Measurements from ENCODE around the gene LOC128125822.

The LOC128125822 gene

GRCh38 chr6:63546236-63546635, 26.0 kb upstream of the LOC128125822 start:
- intact Hi-C loops (cut with DNase I), result no loop called here
- DNase-seq (no peak), ATAC-seq (no peak)
- Histone ChIP-seq H3K9me3 (no peaks in the 10 kb centered on the region), H3K36me3 (no peaks in the 10 kb centered on the region), H3K4me3 (no peak overlapping the region), H3K27ac (no peak overlapping the region), H3K27me3 (no peaks in the 10 kb centered on the region), H3K4me1 (no peaks in the 10 kb centered on the region)
- TF ChIP-seq, protein P1, sequence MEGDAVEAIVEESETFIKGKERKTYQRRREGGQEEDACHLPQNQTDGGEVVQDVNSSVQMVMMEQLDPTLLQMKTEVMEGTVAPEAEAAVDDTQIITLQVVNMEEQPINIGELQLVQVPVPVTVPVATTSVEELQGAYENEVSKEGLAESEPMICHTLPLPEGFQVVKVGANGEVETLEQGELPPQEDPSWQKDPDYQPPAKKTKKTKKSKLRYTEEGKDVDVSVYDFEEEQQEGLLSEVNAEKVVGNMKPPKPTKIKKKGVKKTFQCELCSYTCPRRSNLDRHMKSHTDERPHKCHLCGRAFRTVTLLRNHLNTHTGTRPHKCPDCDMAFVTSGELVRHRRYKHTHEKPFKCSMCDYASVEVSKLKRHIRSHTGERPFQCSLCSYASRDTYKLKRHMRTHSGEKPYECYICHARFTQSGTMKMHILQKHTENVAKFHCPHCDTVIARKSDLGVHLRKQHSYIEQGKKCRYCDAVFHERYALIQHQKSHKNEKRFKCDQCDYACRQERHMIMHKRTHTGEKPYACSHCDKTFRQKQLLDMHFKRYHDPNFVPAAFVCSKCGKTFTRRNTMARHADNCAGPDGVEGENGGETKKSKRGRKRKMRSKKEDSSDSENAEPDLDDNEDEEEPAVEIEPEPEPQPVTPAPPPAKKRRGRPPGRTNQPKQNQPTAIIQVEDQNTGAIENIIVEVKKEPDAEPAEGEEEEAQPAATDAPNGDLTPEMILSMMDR (IDR thresholded peaks at IDR 0.05), result no peak

DNA sequence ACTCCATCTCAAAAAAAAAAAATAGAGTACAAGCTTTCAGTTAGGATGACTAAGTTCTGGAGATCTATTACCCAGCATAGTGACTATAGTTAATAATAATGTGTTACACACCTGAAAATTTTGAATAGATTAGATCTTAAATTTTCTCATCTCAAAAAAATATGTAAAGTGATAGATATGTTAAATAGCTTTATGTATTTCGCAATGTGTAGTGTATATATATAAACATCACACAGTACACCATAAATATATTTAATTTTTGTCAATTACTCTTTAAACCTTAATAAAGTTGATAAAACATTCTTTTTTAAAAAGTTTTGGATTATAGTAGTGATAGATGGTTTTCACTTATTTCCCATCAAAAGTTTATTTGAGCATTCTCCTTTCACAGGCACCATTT, 25.6 kb upstream of the LOC128125822 start:
- ATAC-seq (no peak), DNase-seq (no peak)
- Histone ChIP-seq H3K36me3 (no peaks in the 10 kb centered on the region), H3K4me3 (no peak overlapping the region), H3K9me3 (no peaks in the 10 kb centered on the region), H3K4me1 (no peaks in the 10 kb centered on the region), H3K27ac (no peak overlapping the region), H3K27me3 (no peaks in the 10 kb centered on the region)
- TF ChIP-seq, protein P1 (IDR thresholded peaks at IDR 0.05), result no peak
- intact Hi-C loops (cut with DNase I), result no loop called here

GRCh38 chr6:63549076-63549475, 23.2 kb upstream of the LOC128125822 start:
- Histone ChIP-seq H3K4me1 (no peaks in the 10 kb centered on the region), H3K27me3 (no peaks in the 10 kb centered on the region), H3K4me3 (no peak overlapping the region), H3K36me3 (no peaks in the 10 kb centered on the region), H3K9me3 (no peaks in the 10 kb centered on the region), H3K27ac (no peak overlapping the region)
- intact Hi-C loops (cut with DNase I), result no loop called here
- TF ChIP-seq, protein P1 (IDR thresholded peaks at IDR 0.05), result no peak
- no peak for ATAC-seq
- DNase-seq, result no peak

DNA sequence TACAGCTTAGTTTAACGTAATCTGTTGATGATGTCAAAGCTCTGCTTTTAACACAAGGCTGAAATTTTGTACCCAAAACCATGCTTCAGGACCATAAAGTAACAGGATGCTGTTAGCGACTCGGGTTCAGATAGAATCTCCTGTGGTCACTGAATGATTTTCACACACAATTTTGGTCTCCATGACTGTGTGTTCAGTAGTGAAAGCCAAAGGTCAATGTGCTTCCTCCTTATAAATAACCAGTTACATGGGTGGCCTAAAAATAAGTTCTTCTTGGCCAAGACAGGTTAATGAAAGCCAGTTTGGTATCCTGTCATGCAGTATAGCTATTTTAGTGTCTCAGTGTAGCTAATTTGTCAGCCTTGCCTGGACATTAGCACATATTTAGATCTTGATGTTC, 19.1 kb upstream of the LOC128125822 start:
- Histone ChIP-seq H3K4me1 (no peaks in the 10 kb centered on the region), H3K27ac (no peak overlapping the region), H3K27me3 (no peaks in the 10 kb centered on the region), H3K4me3 (no peak overlapping the region), H3K9me3 (no peaks in the 10 kb centered on the region), H3K36me3 (no peaks in the 10 kb centered on the region)
- intact Hi-C loops (cut with DNase I), result no loop called here
- no peak for ATAC-seq
- TF ChIP-seq, protein P1 (IDR thresholded peaks at IDR 0.05), result no peak
- no peak for DNase-seq

DNA sequence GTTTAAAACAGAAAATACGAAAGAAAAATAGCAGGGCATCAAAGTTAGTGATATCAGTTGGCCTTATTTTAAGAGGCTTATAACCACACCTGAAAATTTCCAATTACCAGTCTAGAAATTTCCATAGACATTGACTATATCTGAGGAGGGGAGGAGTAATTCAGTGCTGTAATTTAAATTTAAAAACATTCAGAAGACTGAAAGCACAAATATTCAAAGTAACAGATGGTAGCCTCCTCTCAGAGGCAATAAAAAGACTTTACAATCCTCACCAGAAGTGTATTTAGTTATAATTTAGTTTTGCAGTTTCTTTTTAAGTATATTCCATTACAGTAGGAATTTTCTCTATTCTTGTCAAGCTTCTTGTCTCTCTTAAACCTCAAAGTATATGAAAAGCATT, 18.4 kb upstream of the LOC128125822 start:
- no peak for DNase-seq
- ATAC-seq, result no peak
- H3K4me3 ChIP-seq, result no peak overlapping the region
- H3K27ac ChIP-seq, result no peak overlapping the region
- no peaks in the 10 kb centered on the region for H3K9me3 ChIP-seq
- no peaks in the 10 kb centered on the region for H3K36me3 ChIP-seq
- intact Hi-C loops (cut with DNase I), result no loop called here
- TF ChIP-seq, protein P1 (IDR thresholded peaks at IDR 0.05), result no peak
- H3K27me3 ChIP-seq, result no peaks in the 10 kb centered on the region
- H3K4me1 ChIP-seq, result no peaks in the 10 kb centered on the region

DNA sequence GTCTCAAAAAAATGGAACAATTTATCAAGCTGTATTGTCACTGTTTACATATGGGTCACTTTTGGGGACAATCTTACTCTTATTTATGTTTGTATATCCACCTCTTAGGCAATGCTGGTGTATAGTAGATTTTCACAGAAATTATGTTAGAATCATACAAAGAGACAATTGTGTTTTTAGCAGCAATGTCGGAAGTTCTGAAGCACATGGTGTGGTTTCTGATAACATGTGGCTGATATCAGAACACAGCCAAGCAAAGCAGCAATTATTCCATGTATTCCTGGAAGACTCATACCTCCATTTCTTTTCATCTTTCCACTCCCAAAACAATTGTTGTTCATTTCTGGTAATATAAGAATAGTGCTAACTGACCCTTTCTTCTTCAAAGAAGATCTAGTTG, 17.5 kb upstream of the LOC128125822 start:
- Histone ChIP-seq H3K9me3 (no peaks in the 10 kb centered on the region), H3K27me3 (no peaks in the 10 kb centered on the region), H3K4me1 (no peaks in the 10 kb centered on the region), H3K36me3 (no peaks in the 10 kb centered on the region), H3K27ac (no peak overlapping the region), H3K4me3 (no peak overlapping the region)
- TF ChIP-seq, protein P1 (IDR thresholded peaks at IDR 0.05), result no peak
- ATAC-seq (no peak), DNase-seq (no peak)
- intact Hi-C loops (cut with DNase I), result no loop called here
